Measurements from ENCODE around the gene CCT7.
A peak's percentile ranks its signal among the peaks of the same experiment; 100 is the strongest.

The CCT7 gene

GRCh38 chr2:73232403-73233153 lies 1.5 kb upstream of the CCT7 start:
- Histone ChIP-seq H3K27ac (ENCODE audit: low read length) (no peak overlapping the region), H3K4me3 (ENCODE audit: low read length) (peak overlapping the region; percentile 97), H3K4me1 (ENCODE audit: insufficient read depth, low read length) (peaks cover 9% of the 10 kb centered on the region), H3K27me3 (ENCODE audit: insufficient read depth, low read length) (no peaks in the 10 kb centered on the region), H3K9me3 (ENCODE audit: insufficient read depth, low read depth, low read length) (no peaks in the 10 kb centered on the region), H3K36me3 (ENCODE audit: insufficient read depth, low read depth, low read length) (peaks cover 12% of the 10 kb centered on the region; the same call in 1 of the 2 replicates), H3K9ac (ENCODE audit: low read depth, low read length) (peak overlapping the region; percentile 23; the same call in 1 of the 2 replicates)

GRCh38 chr2:73233154-73233931 lies 765 bp upstream of the CCT7 start, which contains the start of gene PRADC1:
Gene PRADC1, minus strand, starts transcription at chr2:73233239. Its CDS starts 79 bp downstream, at chr2:73233160.
- H3K27ac ChIP-seq (ENCODE audit: low read length) = no peak within 1 kb of the TSS
- H3K27me3 ChIP-seq (ENCODE audit: insufficient read depth, low read length) = no peaks in the 10 kb centered on the region
- peak within 1 kb of the TSS; percentile 98; the same call in 1 of the 2 replicates for H3K9ac ChIP-seq (ENCODE audit: low read depth, low read length)
- H3K36me3 ChIP-seq (ENCODE audit: insufficient read depth, low read depth, low read length) = peaks cover 14% of the 10 kb centered on the region; the same call in 1 of the 2 replicates
- H3K9me3 ChIP-seq (ENCODE audit: insufficient read depth, low read depth, low read length) = no peaks in the 10 kb centered on the region
- peaks cover 11% of the 10 kb centered on the region for H3K4me1 ChIP-seq (ENCODE audit: insufficient read depth, low read length)
- H3K4me3 ChIP-seq (ENCODE audit: low read length) = peak within 1 kb of the TSS; percentile 97

GRCh38 chr2:73235315-73236028 lies 1.4 kb downstream of the CCT7 start:
- Histone ChIP-seq H3K27ac (ENCODE audit: low read length) (no peak overlapping the region), H3K27me3 (ENCODE audit: insufficient read depth, low read length) (no peaks in the 10 kb centered on the region), H3K4me1 (ENCODE audit: insufficient read depth, low read length) (peaks cover 19% of the 10 kb centered on the region), H3K36me3 (ENCODE audit: insufficient read depth, low read depth, low read length) (peaks cover 35% of the 10 kb centered on the region), H3K4me3 (ENCODE audit: low read length) (peak overlapping the region; percentile 97), H3K9me3 (ENCODE audit: insufficient read depth, low read depth, low read length) (no peaks in the 10 kb centered on the region), H3K9ac (ENCODE audit: low read depth, low read length) (peak overlapping the region; percentile 98)

- no peaks in the 10 kb centered on the region for H3K27me3 ChIP-seq (ENCODE audit: insufficient read depth, low read length)
- H3K4me3 ChIP-seq (ENCODE audit: low read length) = no peak overlapping the region
- H3K36me3 ChIP-seq (ENCODE audit: insufficient read depth, low read depth, low read length) = peaks cover 52% of the 10 kb centered on the region
- H3K27ac ChIP-seq (ENCODE audit: low read length) = no peak overlapping the region
- peaks cover 19% of the 10 kb centered on the region for H3K4me1 ChIP-seq (ENCODE audit: insufficient read depth, low read length)
- H3K9ac ChIP-seq (ENCODE audit: low read depth, low read length) = no peak overlapping the region
- H3K9me3 ChIP-seq (ENCODE audit: insufficient read depth, low read depth, low read length) = no peaks in the 10 kb centered on the region
Observed at GRCh38 chr2:73237168-73237567, 3.1 kb downstream of the CCT7 start.

- H3K9me3 ChIP-seq (ENCODE audit: insufficient read depth, low read depth, low read length) = no peaks in the 10 kb centered on the region
- H3K27me3 ChIP-seq (ENCODE audit: insufficient read depth, low read length) = no peaks in the 10 kb centered on the region
- peaks cover 19% of the 10 kb centered on the region for H3K4me1 ChIP-seq (ENCODE audit: insufficient read depth, low read length)
- peaks cover 61% of the 10 kb centered on the region for H3K36me3 ChIP-seq (ENCODE audit: insufficient read depth, low read depth, low read length)
- peak overlapping the region; percentile 95 for H3K27ac ChIP-seq (ENCODE audit: low read length)
- peak overlapping the region; percentile 78; the same call in 1 of the 2 replicates for H3K9ac ChIP-seq (ENCODE audit: low read depth, low read length)
- peak overlapping the region; percentile 45 for H3K4me3 ChIP-seq (ENCODE audit: low read length)
Observed at GRCh38 chr2:73238149-73238548, 4.0 kb downstream of the CCT7 start.

GRCh38 chr2:73238976-73239375 lies 4.9 kb downstream of the CCT7 start:
- H3K9me3 ChIP-seq (ENCODE audit: insufficient read depth, low read depth, low read length) = no peaks in the 10 kb centered on the region
- peak overlapping the region; percentile 95 for H3K27ac ChIP-seq (ENCODE audit: low read length)
- no peak overlapping the region for H3K4me3 ChIP-seq (ENCODE audit: low read length)
- H3K9ac ChIP-seq (ENCODE audit: low read depth, low read length) = peak overlapping the region; percentile 78; the same call in 1 of the 2 replicates
- H3K4me1 ChIP-seq (ENCODE audit: insufficient read depth, low read length) = peaks cover 19% of the 10 kb centered on the region
- peaks cover 70% of the 10 kb centered on the region for H3K36me3 ChIP-seq (ENCODE audit: insufficient read depth, low read depth, low read length)
- no peaks in the 10 kb centered on the region for H3K27me3 ChIP-seq (ENCODE audit: insufficient read depth, low read length)

GRCh38 chr2:73239776-73240175 lies 5.7 kb downstream of the CCT7 start:
- Histone ChIP-seq H3K27ac (ENCODE audit: low read length) (no peak overlapping the region), H3K27me3 (ENCODE audit: insufficient read depth, low read length) (no peaks in the 10 kb centered on the region), H3K9ac (ENCODE audit: low read depth, low read length) (no peak overlapping the region), H3K36me3 (ENCODE audit: insufficient read depth, low read depth, low read length) (peaks cover 78% of the 10 kb centered on the region), H3K4me1 (ENCODE audit: insufficient read depth, low read length) (peaks cover 19% of the 10 kb centered on the region), H3K9me3 (ENCODE audit: insufficient read depth, low read depth, low read length) (no peaks in the 10 kb centered on the region), H3K4me3 (ENCODE audit: low read length) (no peak overlapping the region)

- Histone ChIP-seq H3K36me3 (ENCODE audit: insufficient read depth, low read depth, low read length) (peaks cover 99% of the 10 kb centered on the region), H3K27ac (ENCODE audit: low read length) (no peak overlapping the region)
Observed at GRCh38 chr2:73243884-73244570, 9.9 kb downstream of the CCT7 start.

GRCh38 chr2:73244580-73244979 lies 10.5 kb downstream of the CCT7 start:
- Histone ChIP-seq H3K4me3 (ENCODE audit: low read length) (no peak overlapping the region), H3K9ac (ENCODE audit: low read depth, low read length) (no peak overlapping the region), H3K9me3 (ENCODE audit: insufficient read depth, low read depth, low read length) (no peaks in the 10 kb centered on the region), H3K27ac (ENCODE audit: low read length) (no peak overlapping the region), H3K36me3 (ENCODE audit: insufficient read depth, low read depth, low read length) (peaks cover 99% of the 10 kb centered on the region), H3K27me3 (ENCODE audit: insufficient read depth, low read length) (no peaks in the 10 kb centered on the region), H3K4me1 (ENCODE audit: insufficient read depth, low read length) (no peaks in the 10 kb centered on the region; the same call in 1 of the 2 replicates)

More at GRCh38 chr2:73243884-73244570, 9.9 kb downstream of the CCT7 start:
- no peaks in the 10 kb centered on the region for H3K9me3 ChIP-seq (ENCODE audit: insufficient read depth, low read depth, low read length)
- H3K4me3 ChIP-seq (ENCODE audit: low read length) = no peak overlapping the region
- H3K27me3 ChIP-seq (ENCODE audit: insufficient read depth, low read length) = no peaks in the 10 kb centered on the region
- H3K9ac ChIP-seq (ENCODE audit: low read depth, low read length) = no peak overlapping the region
- peaks cover under 1% of the 10 kb centered on the region; the same call in 1 of the 2 replicates for H3K4me1 ChIP-seq (ENCODE audit: insufficient read depth, low read length)

- H3K27me3 ChIP-seq (ENCODE audit: insufficient read depth, low read length) = no peaks in the 10 kb centered on the region
- H3K9ac ChIP-seq (ENCODE audit: low read depth, low read length) = no peak overlapping the region
- peaks cover 99% of the 10 kb centered on the region for H3K36me3 ChIP-seq (ENCODE audit: insufficient read depth, low read depth, low read length)
- H3K9me3 ChIP-seq (ENCODE audit: insufficient read depth, low read depth, low read length) = no peaks in the 10 kb centered on the region
- no peak overlapping the region for H3K27ac ChIP-seq (ENCODE audit: low read length)
- no peak overlapping the region for H3K4me3 ChIP-seq (ENCODE audit: low read length)
- H3K4me1 ChIP-seq (ENCODE audit: insufficient read depth, low read length) = no peaks in the 10 kb centered on the region; the same call in 1 of the 2 replicates
Observed at GRCh38 chr2:73246850-73247249, 12.7 kb downstream of the CCT7 start.

- H3K9me3 ChIP-seq (ENCODE audit: insufficient read depth, low read depth, low read length) = no peaks in the 10 kb centered on the region
- no peak overlapping the region for H3K27ac ChIP-seq (ENCODE audit: low read length)
- no peaks in the 10 kb centered on the region for H3K27me3 ChIP-seq (ENCODE audit: insufficient read depth, low read length)
- H3K36me3 ChIP-seq (ENCODE audit: insufficient read depth, low read depth, low read length) = peaks cover 99% of the 10 kb centered on the region
- H3K4me3 ChIP-seq (ENCODE audit: low read length) = no peak overlapping the region
- H3K9ac ChIP-seq (ENCODE audit: low read depth, low read length) = no peak overlapping the region
- H3K4me1 ChIP-seq (ENCODE audit: insufficient read depth, low read length) = no peaks in the 10 kb centered on the region
Observed at GRCh38 chr2:73249636-73250035, 15.5 kb downstream of the CCT7 start.
